GM19328 (cell line): ENCODE data around the gene TMEM178A.
"Not testable (repeated sequence)": the region's sequence is repeated elsewhere in the genome, so short reads cannot be mapped to it uniquely, and the experiment has no call there.

Experiments used
- ATAC-seq: cut with Tn5 transposase; IDR thresholded peaks from one replicate; pipeline ENCODE4 v1.9.1; 2021; ENCODE audit warnings: mild to moderate bottlenecking, moderate library complexity; ENCODE audit not compliant: unreplicated experiment

TMEM178A gene

DNA sequence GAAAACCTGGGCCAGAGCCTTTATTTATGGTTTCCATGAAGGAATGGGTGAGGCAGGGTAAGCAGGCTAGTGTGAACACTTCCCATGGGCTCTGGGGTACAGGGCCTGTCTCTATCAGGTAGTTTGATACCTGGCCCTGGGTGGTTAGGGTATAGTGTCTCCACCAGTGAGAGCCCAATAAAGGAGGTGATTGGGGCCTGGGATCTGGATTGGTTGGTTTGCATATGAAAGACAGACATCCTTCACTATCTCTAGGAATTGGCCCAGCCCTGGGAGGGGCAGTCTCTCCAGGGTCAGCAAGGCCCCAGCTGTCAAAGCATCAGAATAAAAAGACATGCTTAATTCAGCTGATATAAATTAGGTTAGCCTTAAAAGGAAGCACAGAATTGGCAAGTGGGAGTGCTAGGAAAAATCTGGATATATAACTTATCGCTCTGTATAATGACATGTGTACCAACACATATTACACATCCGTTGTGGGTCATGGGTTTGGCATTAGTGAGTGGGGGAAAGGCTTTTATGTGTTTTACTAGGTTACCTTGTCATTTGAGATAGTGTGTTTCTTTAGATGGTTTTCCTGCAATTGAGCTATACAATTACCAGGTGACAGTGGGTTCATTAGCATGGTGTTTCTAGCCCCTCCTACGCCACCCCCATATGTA lies 18.5 kb upstream of the TMEM178A start:
- no peak for ATAC-seq

DNA sequence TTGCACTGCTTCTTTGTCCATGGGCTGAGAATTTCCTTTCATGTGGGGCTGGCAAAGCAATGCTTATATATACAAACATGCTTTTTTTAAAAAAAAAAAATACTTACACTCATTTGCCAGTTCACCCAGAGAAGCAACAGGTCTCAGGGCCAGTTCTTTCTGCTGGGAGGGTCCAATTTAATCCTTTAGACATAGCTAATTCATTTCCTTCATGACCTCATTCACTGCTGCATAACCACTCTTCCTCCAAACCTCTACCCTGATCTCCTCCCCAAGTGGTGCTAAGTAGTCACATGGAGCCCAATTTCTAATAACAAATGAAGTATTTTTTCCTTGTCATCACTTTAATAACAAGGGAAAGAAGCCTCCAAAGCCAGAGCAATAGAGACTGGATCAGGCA lies 17.1 kb upstream of the TMEM178A start:
- ATAC-seq: no peak

DNA sequence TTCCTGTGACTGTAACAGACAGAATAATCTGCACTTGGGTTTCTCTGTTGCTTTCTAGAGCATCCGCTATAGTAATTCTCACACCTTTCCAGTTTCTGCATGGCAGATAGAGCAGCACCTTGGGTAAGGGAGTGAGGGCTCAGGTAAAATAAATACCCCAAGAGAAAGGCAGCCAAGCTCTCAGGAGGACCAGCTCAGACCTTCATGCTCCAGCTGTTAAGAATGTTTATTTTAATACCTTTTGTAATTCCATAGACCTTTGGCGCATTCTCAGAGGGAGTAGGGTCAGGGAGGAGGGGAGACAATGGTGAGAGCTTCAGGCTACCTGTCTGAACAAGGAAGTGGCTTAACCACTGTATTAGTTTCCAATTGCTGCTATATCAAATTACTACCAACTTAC lies 16.2 kb upstream of the TMEM178A start:
- no peak for ATAC-seq

DNA sequence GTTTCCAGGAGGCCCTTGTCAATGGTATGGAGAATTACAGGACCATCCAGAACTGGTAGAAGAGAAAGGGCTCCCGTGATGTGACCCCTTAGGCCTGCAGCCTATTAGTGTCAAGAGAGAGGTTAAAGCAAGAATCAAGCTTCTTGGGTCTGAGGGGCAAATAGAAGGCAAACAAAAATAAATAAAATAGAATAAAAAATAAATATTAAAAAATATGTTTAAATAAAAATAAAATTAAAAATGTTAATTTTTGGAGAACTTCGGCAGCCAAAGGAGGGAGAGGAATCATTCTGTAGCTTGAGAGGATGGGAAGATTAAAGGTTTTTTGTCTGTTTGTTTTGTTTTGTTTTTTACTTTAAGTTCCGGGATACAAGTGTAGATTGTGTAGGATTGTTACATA lies 15.2 kb upstream of the TMEM178A start:
- ATAC-seq: no peak

DNA sequence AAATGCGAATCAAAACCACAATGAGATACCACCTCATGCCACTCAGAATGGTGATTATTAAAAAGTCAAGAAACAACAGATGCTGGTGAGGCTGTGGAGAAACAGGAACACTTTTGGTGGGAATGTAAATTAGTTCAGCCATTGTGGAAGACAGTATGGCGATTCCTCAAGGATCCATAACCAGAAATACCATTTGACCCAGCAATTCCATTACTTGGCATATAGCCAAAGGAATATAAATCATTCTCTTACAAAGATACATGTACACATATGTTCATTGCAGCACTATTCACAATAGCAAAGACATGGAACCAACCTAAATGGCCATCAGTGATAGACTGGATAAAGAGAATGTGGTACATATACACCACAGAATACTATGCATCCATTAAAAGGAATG lies 9.5 kb upstream of the TMEM178A start:
- ATAC-seq: not testable (repeated sequence)

DNA sequence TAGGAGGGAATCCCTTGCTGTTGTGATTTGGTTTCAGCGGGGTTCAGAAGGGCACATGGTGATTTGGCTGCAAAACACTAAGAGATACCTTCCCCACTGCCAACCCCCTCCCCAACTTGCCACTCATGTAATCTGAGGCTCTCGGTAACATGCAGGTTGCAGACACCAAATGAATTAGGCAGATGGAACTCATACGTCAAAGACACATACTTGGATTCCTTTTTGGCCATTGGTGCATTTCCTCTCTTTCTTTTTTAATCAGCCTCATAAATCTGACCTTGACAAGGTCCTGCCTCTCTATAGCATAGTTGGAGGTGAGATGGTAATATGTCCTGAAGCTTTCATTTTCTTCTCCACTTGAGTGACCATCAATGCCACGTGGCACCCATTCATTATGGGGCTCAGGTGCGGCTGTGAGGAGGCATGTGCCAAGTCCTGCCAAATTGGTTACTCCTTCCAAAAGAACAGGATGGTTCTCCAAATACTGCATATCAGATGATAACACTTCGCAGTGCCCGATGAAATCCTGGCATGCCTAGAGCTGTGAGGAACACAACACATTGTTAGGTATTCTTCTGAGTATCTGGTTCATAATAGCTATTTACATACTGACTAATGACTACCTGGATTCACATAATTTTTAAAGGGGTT lies 8.3 kb upstream of the TMEM178A start:
- no peak for ATAC-seq

DNA sequence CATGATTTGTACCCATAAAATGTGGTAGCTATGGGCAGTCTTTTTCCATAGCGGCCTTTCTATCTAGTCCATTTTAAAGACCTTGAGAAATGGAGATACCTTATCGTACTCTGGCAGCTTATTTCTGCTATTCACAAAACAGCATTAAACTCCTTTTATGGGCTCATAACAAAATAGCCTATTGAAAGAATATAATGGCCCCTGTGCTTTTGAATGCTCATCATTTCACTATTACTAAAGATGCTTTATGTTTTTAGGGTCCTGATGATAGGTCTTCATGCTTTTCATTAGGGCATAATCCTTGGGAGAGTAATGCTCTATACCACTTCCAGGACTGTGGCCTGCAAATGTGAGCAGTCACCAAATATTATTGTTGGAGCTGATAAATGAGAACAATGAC lies 7.3 kb upstream of the TMEM178A start:
- no peak for ATAC-seq

DNA sequence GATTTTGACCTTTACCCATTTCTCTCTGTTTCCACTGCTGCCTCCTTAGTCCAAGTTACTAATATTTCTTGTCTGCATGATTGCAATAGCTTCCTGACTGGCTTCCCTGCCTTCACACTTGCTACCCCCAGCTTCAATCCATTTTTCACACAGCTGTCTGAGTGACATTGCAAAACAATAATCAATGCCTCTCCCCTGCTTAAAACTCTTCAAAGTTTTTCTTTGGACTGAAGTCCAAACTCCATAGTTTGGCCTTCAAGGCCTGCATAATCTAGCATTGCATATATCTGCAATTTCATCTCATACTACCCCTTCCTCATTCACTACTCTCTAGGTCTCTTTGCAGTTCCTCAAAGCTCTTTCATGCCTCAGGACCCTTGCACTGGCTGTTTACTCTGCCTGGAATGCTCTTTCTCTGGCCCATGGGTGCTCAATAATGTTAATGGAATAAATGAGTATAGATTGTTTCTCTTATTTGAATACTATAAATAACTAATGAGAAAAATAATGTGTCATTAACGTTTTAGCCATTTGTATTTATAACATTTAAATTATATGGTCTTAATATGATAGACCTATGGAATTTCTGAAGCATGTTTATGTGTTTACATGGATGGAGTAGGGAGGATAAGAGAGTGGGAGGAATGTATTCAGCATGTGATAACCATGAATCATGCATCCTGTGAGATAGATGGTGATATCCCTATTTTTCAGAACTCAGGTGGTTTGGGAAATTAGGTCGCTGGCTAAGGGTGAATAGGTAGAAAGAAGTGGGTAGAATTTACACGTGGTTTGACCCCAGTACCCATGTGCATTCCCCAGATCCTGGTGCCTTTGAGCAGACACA lies 5.7 kb upstream of the TMEM178A start:
- ATAC-seq: no peak

DNA sequence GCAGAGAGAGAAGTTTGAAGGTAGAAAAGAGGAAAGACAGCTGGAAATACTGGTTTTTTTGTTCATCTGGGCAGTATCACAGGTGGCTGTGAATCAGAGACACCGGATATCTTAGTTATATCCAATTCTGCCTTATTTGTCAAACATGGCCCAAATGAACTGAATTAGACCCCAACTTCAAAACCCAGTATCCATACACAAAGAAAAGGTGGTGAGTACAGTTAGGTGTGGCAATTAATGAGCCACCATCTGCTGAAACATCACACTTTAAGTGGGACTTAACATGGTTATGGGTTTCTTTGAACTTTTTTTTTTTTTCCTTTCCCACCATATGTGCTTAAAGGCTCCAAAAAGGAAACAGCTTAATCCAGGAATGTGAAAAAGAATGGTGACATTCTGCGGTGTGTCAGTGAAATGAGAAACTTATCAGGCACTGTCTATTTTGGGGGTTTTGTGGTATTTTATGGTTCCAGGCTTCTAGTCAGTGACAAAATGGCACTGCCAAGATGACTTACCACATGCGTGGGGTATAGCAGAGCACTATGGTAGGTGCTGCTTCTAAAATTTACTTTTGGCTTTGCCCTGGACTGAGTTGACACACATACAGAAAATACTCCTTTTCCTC lies 5.0 kb upstream of the TMEM178A start:
- ATAC-seq: no peak

DNA sequence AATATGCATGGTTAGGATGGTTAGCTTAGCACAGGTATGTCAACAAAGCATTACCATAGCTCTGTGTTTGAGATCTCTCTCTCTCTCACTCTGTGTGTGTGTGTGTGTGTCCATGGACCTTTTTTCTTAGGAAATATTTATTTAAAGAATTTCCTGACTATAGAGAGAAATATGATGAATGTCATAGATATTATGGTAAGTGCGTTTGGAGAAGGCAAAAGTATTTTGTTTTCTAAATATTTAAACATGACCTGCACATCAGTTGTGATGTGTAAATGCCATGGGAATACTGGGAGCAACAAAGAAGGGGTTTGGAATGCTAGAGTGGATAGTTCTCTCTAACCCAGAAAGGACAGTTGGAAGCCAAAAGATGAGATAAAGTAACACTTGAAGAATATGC lies 3.9 kb upstream of the TMEM178A start:
- ATAC-seq: no peak

DNA sequence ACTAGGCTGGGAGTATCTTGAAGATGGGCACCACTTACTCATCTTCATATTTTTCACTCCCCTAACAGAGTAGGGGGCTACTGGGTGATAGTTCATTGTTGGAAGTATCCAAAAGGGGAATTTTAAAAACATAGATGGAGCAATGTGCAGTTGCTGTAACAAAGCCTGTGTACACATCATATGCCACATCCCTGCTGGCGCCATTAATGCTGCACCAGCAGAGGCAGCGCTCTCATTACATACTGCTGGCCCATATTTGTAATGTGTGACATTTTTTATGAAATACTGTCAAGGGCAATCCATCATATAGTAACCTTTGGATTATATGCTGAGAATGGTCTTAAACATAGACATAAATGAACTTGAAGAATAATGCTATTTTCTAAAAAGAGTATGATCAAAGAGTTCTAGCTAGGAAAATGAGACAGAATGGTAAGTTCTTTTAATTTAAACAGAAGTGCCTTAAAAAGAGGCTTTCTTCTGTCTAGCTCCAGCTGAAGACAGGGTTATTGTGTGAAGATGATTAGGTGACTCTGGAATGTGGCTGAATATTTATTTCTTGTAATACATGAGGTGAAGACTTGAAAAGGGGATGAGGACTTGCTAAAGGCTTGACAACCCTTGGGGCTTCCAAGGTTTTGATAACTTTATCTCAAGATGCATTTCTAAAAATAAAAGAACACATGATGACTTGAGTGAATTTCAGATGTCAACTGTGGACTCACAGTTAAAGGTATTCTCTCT lies 2.4 kb upstream of the TMEM178A start:
- no peak for ATAC-seq

DNA sequence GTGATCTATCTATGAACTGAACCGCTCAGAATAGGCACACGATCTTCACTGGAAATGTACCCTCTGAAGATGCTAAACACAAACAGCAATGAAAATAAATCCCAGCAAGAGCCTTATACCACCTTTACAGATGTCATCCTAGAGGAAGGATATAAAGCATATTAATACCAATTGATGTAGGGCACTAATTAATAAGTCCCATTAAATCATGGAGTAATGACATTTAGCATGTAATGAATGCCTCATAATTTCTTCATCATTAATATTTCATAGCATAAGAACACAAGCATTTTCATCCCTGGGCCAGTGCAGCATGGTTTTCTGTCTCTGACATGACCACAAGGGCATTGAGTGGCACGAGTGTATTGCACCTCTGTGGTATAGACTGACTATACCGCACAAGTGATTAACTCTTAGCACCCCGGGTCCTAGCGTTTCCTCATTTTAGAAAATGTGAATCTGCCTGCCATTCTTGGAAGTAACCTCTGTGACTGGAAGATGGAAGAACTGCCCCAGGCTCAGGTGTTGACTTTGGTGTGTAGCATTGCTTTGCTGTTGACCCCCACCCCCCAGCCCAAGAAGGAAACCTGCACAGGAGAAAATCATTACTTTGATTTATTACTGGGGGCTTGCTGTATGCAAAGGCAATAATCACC lies 1.4 kb upstream of the TMEM178A start:
- no peak for ATAC-seq

DNA sequence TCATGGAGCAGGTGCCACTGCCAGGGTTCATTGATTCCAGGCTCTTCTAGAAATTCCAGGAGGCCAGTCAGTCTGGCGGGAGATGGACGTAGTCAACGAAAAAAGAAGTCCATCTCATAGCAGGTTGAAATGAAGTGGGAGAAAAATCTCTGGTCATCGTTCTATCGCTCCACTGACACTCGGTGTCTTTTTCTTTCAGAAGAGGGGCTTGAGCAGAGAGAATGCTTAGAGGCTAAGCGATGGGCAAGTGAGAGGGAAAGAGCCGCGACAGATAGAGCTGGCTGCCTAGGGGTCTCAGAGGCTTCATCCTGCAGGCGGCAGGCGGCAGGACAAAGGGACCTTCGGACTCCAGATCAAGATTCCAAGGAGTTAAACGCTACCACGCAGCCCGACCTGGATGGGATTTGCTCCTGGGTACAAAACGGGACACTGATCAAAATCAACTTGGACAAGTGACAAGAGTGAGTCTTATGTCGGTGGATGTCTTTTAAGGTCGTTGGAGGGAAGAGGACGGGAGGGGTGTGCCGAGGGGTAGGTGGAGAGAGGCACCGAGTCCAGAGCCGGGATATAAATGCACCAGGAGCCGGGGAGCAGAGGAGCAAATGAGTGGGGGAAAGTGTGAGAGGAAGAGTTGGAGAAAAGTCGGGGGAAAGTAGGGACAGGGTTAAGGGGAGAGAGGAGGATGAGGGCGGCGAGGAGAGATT lies 677 bp upstream of the TMEM178A start:
- ATAC-seq: no peak

DNA sequence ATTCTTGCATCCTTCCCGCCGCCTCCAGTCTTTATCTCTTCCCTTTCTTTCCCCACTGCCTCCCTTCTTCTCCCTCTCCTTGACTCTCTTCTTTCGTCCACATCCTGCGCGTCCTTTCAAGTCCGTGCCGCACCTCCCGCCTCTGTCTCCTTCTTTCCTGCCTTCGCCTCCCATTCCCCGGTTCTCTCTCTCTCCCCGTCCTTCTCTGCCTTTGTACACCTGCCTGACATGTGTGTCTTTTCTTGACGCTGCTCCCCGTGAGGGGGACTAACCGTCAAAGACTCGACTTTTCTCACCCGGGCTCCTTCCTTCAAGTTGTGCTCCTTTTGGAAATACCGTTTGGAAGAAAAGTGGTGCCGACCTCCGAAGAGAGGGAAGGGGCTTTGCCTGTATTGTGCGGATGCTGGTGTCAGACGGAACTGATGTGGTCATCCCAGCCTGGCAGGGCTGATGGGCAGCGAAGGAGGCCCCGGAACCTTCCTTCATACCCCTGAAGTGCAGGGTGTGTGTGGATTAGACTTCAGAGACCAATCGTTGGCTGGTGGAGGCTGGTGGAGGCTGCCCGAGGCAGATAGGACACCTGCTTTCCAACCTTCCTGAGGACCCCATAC lies 879 bp downstream of the TMEM178A start:
- no peak for ATAC-seq

DNA sequence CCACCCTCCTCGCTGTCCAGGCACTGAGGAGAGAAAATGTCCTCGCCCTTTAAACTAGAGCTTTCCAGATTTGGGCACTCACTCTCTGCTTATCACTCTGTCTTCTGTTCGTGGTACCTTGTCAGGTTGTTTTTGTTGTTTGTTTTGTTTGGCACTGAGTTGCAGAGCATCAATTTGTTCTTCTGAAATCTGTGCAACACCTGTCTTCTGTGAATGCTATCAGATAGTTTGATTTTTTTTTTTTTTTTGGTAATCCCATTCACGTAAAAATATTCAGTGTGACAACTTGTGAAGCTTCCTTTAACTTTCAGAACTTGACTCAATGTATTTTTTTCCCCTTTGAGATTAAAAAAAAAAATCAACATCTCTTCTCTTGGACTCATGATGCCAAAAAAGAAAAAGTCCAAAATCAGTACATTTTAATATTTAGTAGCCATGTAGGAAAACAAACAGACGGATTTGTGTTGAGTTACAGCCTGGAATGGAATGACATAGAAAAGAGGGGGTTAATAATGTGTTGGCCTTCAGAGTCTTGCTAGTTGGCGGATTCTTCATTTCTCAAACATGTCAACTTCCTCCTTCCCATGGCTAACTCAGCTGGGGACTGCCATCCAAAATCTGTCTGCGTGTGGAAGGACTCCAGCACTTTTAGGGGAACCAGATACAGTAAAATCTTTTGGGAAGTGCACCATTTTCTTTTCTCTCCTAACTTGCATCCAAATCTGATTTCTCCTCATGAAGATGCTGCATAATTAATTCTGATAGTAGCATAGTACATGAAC lies 1.6 kb downstream of the TMEM178A start:
- no peak for ATAC-seq

DNA sequence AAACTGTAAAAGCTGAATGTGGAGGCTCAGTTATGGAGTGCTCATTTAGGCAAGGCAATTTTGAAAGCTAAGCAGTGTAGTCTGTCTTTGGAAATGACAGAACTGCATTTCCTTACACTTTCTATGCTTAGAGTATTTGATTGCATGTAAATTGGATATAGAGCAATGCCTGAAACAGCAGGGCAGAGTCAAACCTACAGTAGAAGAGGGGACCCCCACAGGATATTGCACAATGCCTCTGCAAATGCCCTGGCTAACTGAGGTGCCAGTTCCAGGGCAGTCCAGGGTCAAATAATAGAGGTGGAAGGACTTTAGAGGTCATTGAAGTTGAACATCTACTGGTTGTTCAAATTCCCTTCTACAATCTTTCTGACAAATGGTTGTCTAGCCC lies 2.2 kb downstream of the TMEM178A start:
- ATAC-seq: no peak

DNA sequence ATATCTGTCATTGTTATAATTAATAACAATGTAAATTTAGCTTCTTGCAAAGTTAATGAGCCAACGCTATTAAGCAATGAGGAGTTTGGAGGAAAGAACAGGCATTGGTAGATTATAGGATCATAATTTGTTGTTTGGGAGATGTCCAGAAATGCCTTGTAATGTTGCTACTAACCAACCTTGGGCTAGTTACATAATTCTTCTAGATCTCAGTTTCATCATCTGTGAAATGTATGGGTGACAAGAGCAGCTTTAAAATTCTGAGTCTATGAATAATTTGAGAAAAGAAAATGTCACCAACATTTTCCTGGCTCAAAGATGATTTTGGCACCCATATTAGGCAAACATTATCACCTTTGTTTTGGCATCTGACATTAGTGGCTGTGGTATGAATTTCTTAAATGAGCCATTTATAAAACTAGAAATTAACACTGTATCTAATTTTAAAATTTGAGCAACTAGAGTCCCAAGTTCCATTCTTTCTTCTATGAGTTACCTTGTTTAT lies 2.9 kb downstream of the TMEM178A start:
- ATAC-seq: no peak

DNA sequence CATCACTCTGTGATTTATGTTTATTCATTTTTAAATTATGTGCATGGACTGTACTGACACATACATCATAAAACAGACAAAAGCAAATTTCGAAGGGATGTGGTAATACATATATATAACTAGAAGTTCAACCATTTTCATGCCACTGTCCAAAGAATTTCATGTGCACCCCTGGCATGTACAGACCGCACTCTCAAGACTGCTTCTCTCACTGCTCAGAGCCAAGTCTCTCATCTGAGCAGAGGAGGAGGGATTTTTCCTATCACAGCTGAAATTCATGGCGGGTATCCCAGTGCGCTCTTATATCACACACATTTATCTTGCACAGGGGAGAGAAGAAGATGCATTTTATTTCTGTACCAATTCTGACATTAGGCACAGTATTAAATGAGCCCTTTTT lies 5.9 kb downstream of the TMEM178A start:
- no peak for ATAC-seq
